Breast epithelium (tissue), 3 donors: ENCODE measurements around the gene LSM10.

ENCODE experiments used
- POLR2AphosphoS5 ChIP-seq, 3 donors: sonication (generic); formaldehyde crosslinking; IDR thresholded peaks; one replicate each; pipeline ENCODE4 v1.6.1; 2017; ENCODE audit warnings: antibody characterized with exemption in 3 of 3
- TF ChIP-seq, protein P1 (sequence below), 3 donors: fragments of 450-650 bp; IDR thresholded peaks; one replicate each; pipeline ENCODE4 v1.5.1; 2016 to 2017; ENCODE audit warnings: antibody characterized with exemption in 3 of 3, mild to moderate bottlenecking in 3 of 3, moderate library complexity in 3 of 3

DNA sequence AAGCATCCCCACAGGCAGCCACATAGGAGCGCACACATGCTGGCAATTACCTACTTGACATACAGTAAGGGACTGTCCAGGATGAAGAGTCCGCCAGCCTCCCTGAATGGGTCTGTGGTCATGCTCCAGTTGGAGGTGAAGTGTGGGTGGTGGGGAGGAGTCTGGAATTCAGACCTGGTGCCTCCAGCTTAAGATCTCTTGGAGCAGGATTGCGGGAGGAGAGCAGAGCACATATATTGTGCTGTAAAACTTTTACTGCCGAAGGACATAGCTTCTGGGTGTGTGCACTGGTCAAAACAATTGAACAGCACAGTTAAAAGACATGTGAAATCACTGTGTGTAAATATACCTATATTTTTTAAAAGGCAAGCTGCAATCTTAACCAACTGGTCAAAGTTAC is 29.9 kb downstream of the LSM10 start:
- no peak for TF ChIP-seq POLR2AphosphoS5 (IDR thresholded peaks at IDR 0.05)
- TF ChIP-seq, protein P1, sequence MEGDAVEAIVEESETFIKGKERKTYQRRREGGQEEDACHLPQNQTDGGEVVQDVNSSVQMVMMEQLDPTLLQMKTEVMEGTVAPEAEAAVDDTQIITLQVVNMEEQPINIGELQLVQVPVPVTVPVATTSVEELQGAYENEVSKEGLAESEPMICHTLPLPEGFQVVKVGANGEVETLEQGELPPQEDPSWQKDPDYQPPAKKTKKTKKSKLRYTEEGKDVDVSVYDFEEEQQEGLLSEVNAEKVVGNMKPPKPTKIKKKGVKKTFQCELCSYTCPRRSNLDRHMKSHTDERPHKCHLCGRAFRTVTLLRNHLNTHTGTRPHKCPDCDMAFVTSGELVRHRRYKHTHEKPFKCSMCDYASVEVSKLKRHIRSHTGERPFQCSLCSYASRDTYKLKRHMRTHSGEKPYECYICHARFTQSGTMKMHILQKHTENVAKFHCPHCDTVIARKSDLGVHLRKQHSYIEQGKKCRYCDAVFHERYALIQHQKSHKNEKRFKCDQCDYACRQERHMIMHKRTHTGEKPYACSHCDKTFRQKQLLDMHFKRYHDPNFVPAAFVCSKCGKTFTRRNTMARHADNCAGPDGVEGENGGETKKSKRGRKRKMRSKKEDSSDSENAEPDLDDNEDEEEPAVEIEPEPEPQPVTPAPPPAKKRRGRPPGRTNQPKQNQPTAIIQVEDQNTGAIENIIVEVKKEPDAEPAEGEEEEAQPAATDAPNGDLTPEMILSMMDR (IDR thresholded peaks at IDR 0.05), result no peak
